Caco-2 (cell line): ENCODE results near the gene PTK6. TPM values are rescaled to one million over a fixed set of nuclear protein-coding genes. Genes with fewer than 3 reads are reported as not detected.
A peak's percentile ranks its signal among the peaks of the same experiment; 100 is the strongest.

Experiments used
- BruUV-seq: library from RNA; stranded (reverse); fragments of 400-500 nt; replicated peaks from 2 replicates; lab custom pipeline; 2021; lab: Mats Ljungman, UMichigan
- CTCF ChIA-PET: fragments of 300-600 bp; sonication (Branson Sonifier 250); formaldehyde crosslinking; loops from one replicate; lab custom pipeline; 2022; ENCODE audit warnings: antibody characterized with exemption; lab: Charles Lee
- POLR2A ChIA-PET: fragments of 300-600 bp; sonication (Branson Sonifier 250); formaldehyde crosslinking; loops from one replicate; lab custom pipeline; 2022; ENCODE audit warnings: antibody characterized with exemption; lab: Charles Lee
- DNase-seq, 2 experiments: peaks; one replicate each; pipeline versions ENCODE4 v3.0.0 to v3.0.0-alpha.2; 2020 to 2022
- H3K27me3 ChIP-seq: replicated peaks from 2 replicates; pipeline ENCODE4 v1.6.0; 2011; ENCODE audit warnings: low read length; ENCODE audit not compliant: control insufficient read depth, insufficient read depth
- H3K36me3 ChIP-seq: 2 replicates; pipeline ENCODE4 v1.5.1; 2011; ENCODE audit warnings: low read length; ENCODE audit not compliant: control insufficient read depth, insufficient read depth
- H3K4me1 ChIP-seq: fragments of 250-450 bp; sonication (Bioruptor Pico); 2 replicates; pipeline ENCODE4 v1.5.1; 2020; ENCODE audit warnings: mild to moderate bottlenecking
- H3K4me3 ChIP-seq: 2 replicates; pipeline ENCODE4 v1.5.1; 2011; ENCODE audit warnings: low read depth, mild to moderate bottlenecking, control low read depth, low read length
- H3K9me3 ChIP-seq: fragments of 250-450 bp; sonication (Bioruptor Pico); 2 replicates; pipeline ENCODE4 v1.5.1; 2020; ENCODE audit warnings: mild to moderate bottlenecking, moderate library complexity
- H3K27ac Mint-ChIP-seq: one replicate; pipeline ENCODE4 v1.8.0; 2022; ENCODE audit warnings: mixed read lengths; ENCODE audit not compliant: unreplicated experiment
- H3K27me3 Mint-ChIP-seq: one replicate; pipeline ENCODE4 v1.8.0; 2022; ENCODE audit warnings: mixed read lengths; ENCODE audit not compliant: insufficient read depth, unreplicated experiment
- H3K36me3 Mint-ChIP-seq: one replicate; pipeline ENCODE4 v1.8.0; 2022; ENCODE audit warnings: mild to moderate bottlenecking, mixed read lengths; ENCODE audit not compliant: insufficient read depth, unreplicated experiment
- H3K4me1 Mint-ChIP-seq: one replicate; pipeline ENCODE4 v1.8.0; 2022; ENCODE audit warnings: low read depth, mixed read lengths; ENCODE audit not compliant: unreplicated experiment
- H3K4me3 Mint-ChIP-seq: one replicate; pipeline ENCODE4 v1.8.0; 2022; ENCODE audit warnings: mild to moderate bottlenecking, moderate library complexity, mixed read lengths; ENCODE audit not compliant: unreplicated experiment
- H3K9me3 Mint-ChIP-seq: one replicate; pipeline ENCODE4 v1.8.0; 2022; ENCODE audit warnings: mixed read lengths; ENCODE audit not compliant: unreplicated experiment
- intact Hi-C: fragments of 100-400 bp; cut with micrococcal nuclease; formaldehyde crosslinking; loops from one replicate; pipeline ENCODE4 v1.10.0; 2022; ENCODE audit not compliant: unreplicated experiment
- total RNA-seq: library from RNA; stranded (reverse); gene quantifications from 2 replicates; pipeline ENCODE4 v1.2.3, GENCODE V29; 2022
- TF ChIP-seq, protein P1 (sequence below), 2 experiments: fragments of 200-600 bp in 1 of 2; IDR thresholded peaks; 1 replicate in 1 of 2; 2 replicates in 1 of 2; pipeline versions ENCODE4 v1.5.1 to v1.8.0; 2011 to 2022; ENCODE audit warnings: antibody characterized with exemption in 1 of 2, control low read depth in 1 of 2, inconsistent platforms in 1 of 2, low read depth in 1 of 2, low read length in 1 of 2, mild to moderate bottlenecking in 1 of 2, moderate library complexity in 1 of 2; ENCODE audit not compliant: insufficient read depth in 1 of 2, severe bottlenecking in 1 of 2, unreplicated experiment in 1 of 2

The PTK6 gene
- total RNA-seq, 1 experiment from 2014 or later: 0.64 TPM

DNA sequence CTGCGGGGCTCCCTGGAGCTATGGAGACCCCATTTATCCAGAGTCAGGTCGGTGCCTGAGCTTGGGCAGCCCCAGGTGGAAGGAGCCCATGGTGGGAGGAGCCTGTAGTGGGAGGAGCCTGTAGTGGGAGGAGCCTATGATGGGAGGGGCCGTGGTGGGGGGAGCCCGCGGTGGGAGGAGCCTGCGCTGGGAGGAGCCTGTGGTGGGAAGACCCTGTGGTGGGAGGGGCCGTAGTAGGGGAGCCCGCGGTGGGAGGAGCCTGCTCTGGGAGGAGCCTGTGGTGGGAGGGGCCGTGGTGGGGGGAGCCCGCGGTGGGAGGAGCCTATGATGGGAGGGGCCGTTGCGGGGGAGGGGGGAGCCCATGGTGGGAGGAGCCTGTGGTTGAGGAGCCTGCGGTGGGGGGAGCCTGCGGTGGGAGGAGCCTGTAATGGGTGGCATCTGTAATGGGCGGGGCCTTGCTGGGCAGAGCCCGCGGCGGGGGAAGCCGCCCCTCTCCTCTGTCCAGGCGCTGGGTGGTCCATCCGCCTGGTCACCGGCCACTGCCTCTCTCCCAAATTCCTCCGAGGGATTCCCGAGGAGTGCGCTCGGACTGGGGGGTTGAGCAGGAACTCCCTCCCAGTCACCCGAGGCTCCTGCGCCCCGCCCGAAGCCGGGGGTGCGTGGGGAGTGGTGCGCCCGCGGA is 16.2 kb upstream of the PTK6 start:
- CTCF ChIA-PET: interaction anchor here (0.6 kb wide), 1 partner anchor 128 kb away, joined by 3 read pairs; no protein-coding TSS in a partner anchor
- TF ChIP-seq, protein P1, sequence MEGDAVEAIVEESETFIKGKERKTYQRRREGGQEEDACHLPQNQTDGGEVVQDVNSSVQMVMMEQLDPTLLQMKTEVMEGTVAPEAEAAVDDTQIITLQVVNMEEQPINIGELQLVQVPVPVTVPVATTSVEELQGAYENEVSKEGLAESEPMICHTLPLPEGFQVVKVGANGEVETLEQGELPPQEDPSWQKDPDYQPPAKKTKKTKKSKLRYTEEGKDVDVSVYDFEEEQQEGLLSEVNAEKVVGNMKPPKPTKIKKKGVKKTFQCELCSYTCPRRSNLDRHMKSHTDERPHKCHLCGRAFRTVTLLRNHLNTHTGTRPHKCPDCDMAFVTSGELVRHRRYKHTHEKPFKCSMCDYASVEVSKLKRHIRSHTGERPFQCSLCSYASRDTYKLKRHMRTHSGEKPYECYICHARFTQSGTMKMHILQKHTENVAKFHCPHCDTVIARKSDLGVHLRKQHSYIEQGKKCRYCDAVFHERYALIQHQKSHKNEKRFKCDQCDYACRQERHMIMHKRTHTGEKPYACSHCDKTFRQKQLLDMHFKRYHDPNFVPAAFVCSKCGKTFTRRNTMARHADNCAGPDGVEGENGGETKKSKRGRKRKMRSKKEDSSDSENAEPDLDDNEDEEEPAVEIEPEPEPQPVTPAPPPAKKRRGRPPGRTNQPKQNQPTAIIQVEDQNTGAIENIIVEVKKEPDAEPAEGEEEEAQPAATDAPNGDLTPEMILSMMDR (IDR thresholded peaks at IDR 0.05; ENCODE audit: insufficient read depth in 1 of 2, low read depth in 1 of 2, low read length in 1 of 2, severe bottlenecking in 1 of 2, unreplicated experiment in 1 of 2): no peak

DNA sequence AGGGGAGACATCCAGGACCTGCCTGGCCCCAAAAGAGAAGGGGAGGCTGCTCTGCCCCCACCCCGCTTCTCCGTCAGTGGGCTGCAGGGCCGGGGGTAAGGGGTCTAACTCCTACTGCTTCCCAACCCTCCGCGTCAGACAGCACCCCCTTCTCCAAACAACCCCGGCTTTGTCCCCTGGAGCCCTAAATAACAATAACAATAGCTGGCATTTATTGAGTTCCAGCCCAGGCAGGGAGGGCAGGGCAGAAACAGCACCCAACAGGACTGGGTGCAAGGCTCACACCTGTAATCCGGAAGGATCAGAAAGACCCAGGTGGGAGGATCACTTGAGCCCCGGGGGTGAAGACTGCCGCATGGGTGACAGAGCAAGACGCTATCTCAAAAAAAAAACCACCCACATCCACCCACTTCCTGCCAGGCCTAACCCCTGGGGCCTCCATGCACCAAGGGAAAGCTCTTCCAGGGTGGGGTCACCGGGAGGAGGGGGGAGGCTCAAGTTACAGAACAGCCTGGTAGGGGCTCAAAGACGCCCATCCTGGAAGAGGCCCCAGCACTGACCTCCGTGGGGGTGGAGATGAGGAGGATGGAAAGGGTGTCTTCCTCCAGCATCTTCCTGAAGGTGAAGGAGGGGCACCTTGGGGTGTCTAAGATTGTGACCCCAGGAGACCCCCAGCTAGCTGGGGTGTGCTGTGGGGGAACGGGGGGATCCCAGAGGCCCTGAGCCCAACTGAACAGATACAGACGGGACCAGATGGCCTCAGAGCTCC is 15.5 kb upstream of the PTK6 start:
- POLR2A ChIA-PET: no interaction called here
- BruUV-seq: no TSS peak
- TF ChIP-seq, protein P1 (IDR thresholded peaks at IDR 0.05; ENCODE audit: insufficient read depth in 1 of 2, low read depth in 1 of 2, low read length in 1 of 2, severe bottlenecking in 1 of 2, unreplicated experiment in 1 of 2): no peak
- CTCF ChIA-PET: interaction anchor here (0.6 kb wide), 1 partner anchor 129 kb away, joined by 3 read pairs; no protein-coding TSS in a partner anchor
- peaks cover 15% of the 10 kb centered on the region for H3K36me3 Mint-ChIP-seq
- intact Hi-C loops: no loop called here
- H3K27me3 ChIP-seq: no peaks in the 10 kb centered on the region
- no peaks in the 10 kb centered on the region for H3K4me1 ChIP-seq
- no peak overlapping the region for H3K27ac Mint-ChIP-seq
- H3K4me3 Mint-ChIP-seq: peak overlapping the region; percentile 47
- peaks cover 4% of the 10 kb centered on the region for H3K9me3 ChIP-seq
- H3K4me1 Mint-ChIP-seq: no peaks in the 10 kb centered on the region
- H3K4me3 ChIP-seq: no peak overlapping the region
- H3K9me3 Mint-ChIP-seq: no peaks in the 10 kb centered on the region
- DNase-seq: no peak
- H3K36me3 ChIP-seq: no peaks in the 10 kb centered on the region
- H3K27me3 Mint-ChIP-seq: no peaks in the 10 kb centered on the region

More for the DNA sequence above, 16.2 kb upstream of the PTK6 start:
- Mint-ChIP-seq H3K36me3 (peaks cover 15% of the 10 kb centered on the region), H3K9me3 (no peaks in the 10 kb centered on the region), H3K4me1 (no peaks in the 10 kb centered on the region), H3K27me3 (no peaks in the 10 kb centered on the region), H3K4me3 (peak overlapping the region; percentile 47), H3K27ac (no peak overlapping the region)
- H3K27me3 ChIP-seq: no peaks in the 10 kb centered on the region
- POLR2A ChIA-PET: no interaction called here
- intact Hi-C loops: no loop called here
- no TSS peak for BruUV-seq
- peak overlapping the region; percentile 39 for H3K4me3 ChIP-seq
- no peaks in the 10 kb centered on the region for H3K4me1 ChIP-seq
- DNase-seq: peak; percentile 89 to 91
- no peaks in the 10 kb centered on the region for H3K36me3 ChIP-seq
- H3K9me3 ChIP-seq: peaks cover 4% of the 10 kb centered on the region

DNA sequence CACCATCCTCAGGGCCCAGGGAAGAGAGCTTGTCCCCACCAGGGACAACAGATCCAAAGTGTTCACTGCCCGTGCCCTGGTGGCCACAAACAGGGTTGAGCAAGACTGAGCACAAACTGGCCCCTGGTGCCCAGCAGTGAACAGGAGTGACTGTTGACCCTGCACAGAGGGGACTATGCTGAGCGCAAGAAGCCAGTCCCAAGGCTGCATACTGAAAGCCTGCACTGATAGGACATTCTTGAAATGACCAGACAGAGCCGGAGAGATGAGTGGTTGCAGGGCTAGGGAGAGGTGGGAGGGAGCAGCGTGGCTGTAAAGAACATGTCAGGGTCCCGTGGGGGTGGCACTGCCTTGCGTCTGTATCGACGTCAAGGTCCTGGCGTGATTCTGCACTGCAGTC is 13.9 kb upstream of the PTK6 start:
- intact Hi-C loops: no loop called here
- peaks cover 4% of the 10 kb centered on the region for H3K9me3 ChIP-seq
- H3K27me3 ChIP-seq: no peaks in the 10 kb centered on the region

More for the DNA sequence above, 13.9 kb upstream of the PTK6 start:
- POLR2A ChIA-PET: interaction anchor here (0.5 to 0.8 kb wide), 2 partner anchors 11 to 42 kb away, joined by 3 to 6 read pairs; no protein-coding TSS in a partner anchor
- BruUV-seq: no TSS peak
- Histone ChIP-seq H3K4me3 (no peak overlapping the region), H3K4me1 (peaks cover 2% of the 10 kb centered on the region), H3K36me3 (no peaks in the 10 kb centered on the region)
- Mint-ChIP-seq H3K36me3 (peaks cover 5% of the 10 kb centered on the region), H3K9me3 (no peaks in the 10 kb centered on the region), H3K27ac (no peak overlapping the region), H3K4me1 (no peaks in the 10 kb centered on the region), H3K27me3 (no peaks in the 10 kb centered on the region), H3K4me3 (no peak overlapping the region)
- DNase-seq: no peak
- CTCF ChIA-PET: interaction anchor here (0.6 to 0.8 kb wide), 2 partner anchors 140 to 487 kb away, joined by 3 to 4 read pairs; no protein-coding TSS in a partner anchor
- TF ChIP-seq, protein P1 (IDR thresholded peaks at IDR 0.05; ENCODE audit: insufficient read depth in 1 of 2, low read depth in 1 of 2, low read length in 1 of 2, severe bottlenecking in 1 of 2, unreplicated experiment in 1 of 2): no peak
